ENCODE data around the gene SLX4.

SLX4 gene

DNA sequence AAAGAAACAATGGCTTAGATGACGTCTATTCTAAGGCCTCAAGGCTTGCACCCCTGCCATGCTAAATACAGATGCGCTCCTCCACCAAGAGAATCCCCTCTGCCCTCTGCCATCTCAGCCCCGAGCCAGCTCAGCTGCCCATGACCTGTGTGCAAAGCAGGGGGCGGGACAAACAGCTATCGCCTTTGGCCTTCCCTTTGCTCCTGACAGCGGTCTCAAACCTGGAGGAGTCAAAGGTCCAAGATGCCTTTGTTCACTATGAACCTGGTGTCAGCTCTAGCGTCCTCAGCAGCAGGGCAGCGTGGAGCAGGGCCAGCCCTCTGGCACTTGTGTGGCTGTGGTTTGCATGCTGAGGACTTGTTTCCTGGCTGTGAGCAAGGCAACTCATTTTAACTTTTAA is 12.3 kb downstream of the SLX4 start:
- no peak for DNase-seq

DNA sequence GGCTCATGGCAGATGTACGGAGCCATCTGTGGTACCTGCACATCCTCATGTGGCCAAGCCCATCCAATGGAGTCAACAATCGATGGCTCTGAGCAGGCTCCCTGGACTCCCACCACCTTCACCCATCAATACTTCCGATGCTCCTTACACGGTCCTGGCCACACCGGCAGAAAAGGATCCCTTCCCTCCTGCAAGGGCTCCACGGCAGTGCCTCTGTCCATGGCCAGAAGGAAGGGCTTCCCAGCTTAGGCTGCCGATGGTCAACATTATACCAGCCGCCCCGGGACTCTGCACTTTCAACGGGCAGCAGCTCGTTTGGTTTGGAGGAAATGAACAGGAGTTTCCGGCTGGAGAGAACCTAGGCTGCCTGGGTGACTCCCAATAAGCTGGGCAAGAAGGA is 13.2 kb downstream of the SLX4 start:
- DNase-seq, result no peak

- DNase-seq, result no peak
Measured at GRCh38 chr16:3597676-3598075, 13.7 kb downstream of the SLX4 start.

DNA sequence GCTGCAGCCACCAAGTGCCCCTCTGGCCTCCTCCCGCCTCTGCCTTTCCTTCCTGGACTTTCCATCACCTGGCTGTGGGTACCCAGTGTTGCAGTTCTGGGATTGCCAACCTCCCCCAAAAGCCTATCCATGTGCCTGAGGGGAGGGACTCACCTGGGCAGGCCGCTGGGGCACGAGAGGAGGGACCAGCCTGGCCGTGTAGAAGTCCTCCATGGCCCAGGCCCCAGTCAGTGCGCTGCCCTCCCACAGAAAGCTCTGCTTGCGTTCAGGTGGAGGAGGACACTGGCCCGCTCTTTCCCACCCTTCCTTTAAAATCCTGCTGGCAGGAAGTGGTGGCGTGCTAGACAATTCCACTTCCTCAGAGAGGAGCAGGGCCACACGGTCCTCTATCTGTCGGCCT is 14.2 kb downstream of the SLX4 start:
- DNase-seq, result no peak

DNA sequence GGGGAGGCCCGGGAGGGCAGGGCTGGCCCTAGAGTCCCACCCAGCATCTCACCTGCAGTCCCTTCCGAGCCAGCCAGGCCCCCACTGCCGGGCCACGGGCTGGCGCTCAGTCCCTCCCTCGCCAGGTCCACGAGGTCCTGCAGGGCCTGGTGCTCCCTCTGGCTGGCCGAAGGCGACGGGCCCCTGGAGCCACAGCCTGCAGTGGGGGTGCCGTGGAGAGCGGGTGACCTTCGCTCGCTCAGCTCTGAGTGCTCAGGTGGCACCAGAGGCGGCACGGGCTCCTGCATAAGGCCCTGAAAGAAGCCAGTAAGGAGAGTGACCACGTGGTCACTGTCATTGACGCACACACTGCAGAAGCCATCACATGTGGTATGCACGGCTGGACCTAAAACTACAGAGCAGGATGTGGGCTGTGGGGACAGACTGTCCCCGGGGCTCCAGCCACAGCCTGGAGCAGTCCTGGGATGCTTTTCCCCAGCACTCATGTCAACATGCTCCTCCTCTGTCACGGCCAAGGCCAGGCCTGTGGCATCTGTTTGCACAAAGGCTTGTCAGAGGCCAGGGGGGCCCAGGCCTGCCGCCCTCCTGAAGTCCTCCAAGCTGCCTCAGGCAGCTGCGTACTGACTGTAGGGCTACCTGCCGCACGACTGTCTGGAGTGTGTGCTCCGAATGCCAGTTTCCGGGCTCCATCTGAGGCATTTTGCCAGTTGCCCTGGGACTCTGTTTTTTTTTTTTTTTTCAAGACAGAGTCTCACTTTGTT is 15.1 kb downstream of the SLX4 start:
- peak; percentile 7 for DNase-seq

DNA sequence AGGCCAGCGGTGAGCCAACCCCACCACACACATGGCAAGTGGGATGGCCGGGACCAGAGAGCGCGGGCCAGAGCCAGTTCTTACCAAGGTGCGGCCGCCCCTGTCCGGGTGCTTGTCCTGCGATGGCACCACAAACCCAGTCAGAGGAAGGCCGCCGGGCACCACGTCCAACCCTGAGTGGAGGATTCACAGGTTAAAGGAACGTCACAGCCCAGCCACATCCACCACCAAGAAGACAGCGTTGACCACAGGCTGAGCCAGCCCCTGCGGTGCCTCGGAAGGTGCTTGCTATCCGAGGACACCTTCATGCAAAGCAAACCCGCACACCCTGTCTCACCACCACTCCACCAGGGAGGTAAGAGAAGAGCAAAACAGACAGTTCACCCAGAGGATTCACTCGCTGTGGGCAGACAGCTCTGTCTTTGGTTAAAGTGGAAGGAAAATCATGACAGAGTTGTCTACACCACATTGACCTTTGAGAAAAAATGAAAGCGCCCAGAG is 15.8 kb downstream of the SLX4 start:
- DNase-seq, result no peak

DNA sequence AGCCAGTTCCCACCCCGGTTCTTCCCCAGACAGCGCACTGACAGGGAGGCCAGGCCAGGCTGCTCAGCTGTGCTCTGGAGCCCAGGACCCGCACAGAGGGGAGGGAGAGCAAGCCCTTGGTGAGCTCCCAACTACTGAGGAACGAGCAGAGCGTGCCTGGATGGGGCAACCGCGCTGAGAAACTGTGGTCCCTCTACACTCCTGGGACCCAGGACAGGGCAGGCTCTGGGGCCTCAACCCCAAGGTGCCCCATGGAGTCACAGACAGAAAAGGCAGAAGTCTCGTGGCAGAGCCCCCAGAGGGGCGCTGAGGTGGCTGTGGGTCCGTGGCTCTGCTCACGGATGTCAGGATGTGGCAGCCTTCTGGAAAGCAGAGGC is 16.3 kb downstream of the SLX4 start:
- DNase-seq, result no peak

DNA sequence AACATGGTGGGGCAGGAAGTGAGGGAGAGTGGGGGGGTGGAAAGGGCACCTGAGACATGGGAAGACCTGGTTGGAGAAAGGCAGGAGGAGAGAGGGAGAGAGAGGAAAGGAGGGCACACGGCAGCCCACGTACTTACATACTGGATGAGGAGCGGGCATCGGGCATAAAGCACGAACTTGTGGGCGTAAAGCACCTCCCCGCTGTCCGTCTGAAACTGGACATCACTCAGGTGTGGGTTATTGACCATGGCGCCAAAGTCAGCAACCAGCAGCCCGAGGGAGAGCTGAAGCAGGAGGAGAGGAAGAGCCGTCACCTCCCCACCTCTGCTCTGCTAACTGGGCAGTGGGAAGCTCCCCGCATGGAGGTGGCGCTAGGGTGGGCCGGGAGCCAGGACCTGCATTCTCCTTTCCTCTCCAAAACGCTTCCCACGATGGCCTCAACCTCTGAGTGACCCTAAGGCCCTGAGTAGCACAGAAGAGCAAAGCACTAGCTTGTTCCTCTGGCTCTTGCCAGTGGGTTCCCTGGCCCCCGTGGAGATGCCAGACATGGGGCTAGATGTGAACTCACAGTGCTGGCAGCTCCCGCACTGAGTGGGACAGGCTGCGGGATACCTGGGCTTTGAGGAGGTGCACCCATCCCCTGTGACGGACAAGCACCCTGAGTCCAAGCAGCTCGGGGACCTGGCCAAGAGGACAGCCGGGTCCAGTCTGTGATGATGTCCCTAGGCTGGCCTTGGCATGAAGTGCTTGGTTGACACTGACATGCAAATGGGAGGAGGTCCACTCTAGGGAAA is 16.9 kb downstream of the SLX4 start:
- no peak for DNase-seq

DNA sequence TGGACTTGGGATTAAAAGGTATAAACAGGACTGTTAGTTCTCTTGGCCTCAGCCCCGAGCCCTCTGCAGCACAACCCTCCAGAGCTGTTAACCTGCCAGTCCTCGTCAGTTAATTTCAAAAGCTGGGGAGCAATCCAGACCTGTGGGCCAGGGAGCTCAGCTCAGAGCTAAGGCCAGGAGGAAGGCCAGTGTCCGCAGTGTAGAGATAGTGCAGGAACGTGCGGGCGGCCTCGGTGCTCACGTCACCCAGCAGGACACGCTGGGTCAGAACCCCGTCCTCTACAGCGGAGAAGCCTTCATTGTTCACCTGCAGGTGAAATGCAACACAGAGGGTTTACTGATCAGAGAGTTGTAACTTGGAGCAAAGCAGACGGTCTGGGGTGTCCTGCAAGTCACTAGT is 18.8 kb downstream of the SLX4 start:
- no peak for DNase-seq

DNA sequence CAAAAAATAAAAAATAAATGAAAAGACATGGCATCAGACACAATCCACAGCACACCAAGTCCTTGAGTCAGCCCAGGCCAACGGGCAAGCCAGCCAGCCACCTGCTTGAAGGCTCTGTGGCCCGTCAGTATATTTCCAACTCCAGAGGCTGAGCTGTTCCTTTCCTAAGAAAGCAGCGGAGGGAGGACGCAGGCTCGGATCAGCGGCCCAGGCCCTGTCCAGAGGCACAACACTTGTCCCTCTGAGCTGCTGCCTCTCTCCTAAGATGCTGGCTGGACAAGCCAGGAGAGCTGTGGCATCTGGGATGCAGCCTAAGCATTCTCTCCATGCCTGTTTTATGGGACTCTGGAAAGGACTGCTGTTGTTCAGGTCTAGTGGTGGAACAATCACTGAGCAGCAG is 19.4 kb downstream of the SLX4 start:
- no peak for DNase-seq

DNA sequence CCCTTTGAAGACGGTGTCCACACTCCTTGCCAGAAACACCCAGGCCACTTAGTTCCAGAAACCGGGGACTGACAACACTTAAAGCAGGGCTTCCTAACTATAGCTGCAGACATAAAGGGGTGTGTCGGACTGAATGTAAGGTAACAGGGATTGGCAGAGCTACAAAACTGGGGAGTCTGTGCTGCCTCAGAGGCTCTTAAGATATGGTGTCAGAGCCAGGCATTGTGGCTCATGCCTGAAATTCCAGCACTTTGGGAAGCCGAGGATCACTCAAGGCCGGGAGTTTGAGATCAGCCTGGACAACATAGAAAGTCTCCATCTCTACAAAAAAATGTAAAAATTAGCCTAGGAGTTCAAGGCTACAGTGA is 20.0 kb downstream of the SLX4 start:
- DNase-seq, result no peak

DNA sequence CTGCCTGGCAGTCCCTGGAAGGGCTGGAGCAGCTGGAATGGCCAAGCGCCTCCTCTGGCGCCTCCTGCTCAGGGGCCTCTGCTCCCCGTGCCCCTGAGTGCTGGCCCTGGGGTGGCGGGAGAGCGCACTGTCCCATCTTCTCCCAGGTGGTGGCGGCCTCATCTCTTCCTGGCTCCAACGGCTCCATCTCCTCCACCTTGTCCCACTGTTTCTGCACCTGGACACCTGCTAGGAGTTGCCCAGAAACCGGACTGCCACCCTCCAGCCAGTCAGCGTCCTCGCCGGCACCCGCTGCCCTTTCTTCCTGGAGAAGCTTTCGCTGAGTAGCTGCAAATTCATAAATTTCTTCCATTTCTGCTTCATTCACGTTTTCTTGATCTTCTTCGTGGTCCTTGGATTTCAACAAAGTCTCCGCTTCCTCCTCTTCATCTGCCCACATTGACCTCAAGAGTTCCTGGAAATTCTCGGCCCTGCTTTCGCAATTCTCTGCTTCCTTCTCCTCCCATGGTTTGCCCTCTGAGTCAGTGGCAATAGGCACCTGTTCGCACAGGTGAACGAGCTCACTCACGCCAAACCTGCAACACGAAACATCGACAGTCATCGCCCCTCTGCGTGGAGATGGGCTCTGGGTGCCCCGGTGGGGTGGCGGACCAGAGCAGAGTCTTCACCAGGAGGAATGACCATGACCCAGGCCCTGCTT is 20.5 kb downstream of the SLX4 start:
- DNase-seq, result no peak

- no peak for DNase-seq
Measured at GRCh38 chr16:3589991-3590701, 21.3 kb downstream of the SLX4 start.

DNA sequence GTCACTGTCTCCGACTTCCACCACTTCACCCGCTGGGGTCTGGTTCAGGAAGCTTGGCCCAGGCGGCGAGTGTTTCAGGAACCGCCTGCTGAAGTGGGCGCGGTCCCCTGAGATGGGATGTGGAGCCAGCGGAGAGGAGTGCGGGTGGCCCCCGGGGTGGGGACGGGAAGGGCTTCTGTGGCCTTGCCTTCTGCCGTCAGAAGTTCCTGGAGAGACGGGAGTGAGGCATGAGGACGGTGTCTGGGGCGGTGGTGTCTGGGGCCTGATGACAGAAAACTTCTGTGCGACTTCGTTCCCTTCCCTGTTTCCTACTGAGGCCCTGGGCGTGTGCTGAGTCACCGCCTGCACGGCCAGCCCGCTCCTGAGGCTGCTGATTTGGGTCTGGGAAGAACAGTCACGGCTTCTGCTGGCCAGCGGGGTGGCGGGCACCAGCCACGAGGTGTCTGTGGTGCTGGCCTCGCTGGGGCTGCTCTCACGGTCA is 21.9 kb downstream of the SLX4 start:
- no peak for DNase-seq

DNA sequence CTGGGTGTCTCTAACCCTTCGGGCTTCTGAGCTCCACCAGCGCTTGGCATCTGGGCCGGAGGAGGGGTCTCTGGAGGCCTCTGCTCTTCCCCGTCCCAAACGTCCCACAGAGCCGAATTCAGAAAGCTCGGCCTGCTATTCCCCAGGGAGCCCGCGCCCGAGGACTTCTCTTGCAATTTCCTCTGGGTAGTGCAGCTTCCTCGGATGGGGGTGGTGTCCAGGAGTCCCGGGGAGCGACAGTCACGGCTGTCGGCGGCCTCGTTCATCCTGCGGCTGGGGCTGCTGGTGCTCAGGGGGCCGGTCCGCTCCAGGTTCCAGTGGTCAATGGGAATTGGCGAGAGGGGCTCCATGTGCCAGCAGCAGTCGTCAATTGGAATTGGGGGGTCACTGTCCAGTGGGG is 22.4 kb downstream of the SLX4 start:
- no peak for DNase-seq

- no peak for DNase-seq
Measured at GRCh38 chr16:3587547-3588110, 23.8 kb downstream of the SLX4 start.

DNA sequence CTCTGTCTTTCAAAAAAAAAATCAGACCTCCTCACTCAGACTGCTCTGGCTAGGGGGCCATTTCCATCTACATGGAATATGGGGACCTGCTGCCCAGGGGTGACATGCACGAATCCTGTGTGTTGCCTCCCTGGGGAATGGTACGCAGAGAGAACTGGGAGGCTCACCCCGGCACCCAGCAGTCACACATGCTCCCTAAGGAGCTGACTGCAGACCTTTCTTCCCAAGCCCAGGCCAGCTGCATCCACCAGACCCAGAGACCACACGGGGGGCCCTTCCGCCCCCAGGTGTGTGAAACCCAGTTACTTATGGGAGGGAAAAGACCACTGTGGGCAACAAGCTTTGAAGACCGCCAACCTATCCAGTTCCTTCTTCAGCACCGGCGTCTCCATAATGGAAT is 27.0 kb downstream of the SLX4 start:
- no peak for DNase-seq

DNA sequence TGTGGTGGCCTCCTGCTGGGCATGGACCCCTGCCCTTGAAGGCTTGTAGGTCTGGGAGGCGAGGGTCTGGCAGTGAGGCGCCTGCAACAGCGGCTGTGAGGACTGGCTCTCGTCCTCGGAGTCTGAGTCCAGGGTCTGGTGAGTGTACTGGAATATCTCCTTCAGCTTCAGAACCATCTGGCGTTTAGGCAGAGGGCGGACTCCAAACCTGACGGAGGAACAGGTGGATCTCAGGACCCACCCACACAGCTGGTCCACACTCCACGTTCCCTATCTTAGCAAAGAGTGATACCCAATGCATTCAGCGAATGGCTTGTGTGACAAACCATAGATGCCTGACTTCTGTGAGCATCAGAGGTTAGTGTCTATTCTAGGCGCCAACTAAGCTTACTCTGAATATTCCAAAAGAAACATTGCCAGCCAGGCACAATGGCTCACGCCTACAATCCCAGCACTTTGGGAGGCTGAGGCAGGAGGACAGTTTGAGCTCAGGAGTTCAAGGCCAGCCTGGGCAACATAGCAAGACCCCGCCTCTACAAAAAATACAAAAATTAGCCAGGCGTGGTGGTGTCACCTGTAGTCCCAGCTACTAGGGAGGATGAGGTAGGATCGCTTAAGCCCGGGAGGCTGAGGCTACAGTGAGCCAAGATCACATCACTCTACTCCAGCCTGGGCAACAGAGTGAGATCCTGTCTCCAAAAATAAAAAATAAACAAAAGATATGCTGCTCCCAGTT is 27.9 kb downstream of the SLX4 start:
- no peak for DNase-seq

GRCh38 chr16:3582276-3583165 is 28.9 kb downstream of the SLX4 start:
- no peak for DNase-seq

- no peak for DNase-seq
Measured at GRCh38 chr16:3581392-3581791, 30.0 kb downstream of the SLX4 start.

DNA sequence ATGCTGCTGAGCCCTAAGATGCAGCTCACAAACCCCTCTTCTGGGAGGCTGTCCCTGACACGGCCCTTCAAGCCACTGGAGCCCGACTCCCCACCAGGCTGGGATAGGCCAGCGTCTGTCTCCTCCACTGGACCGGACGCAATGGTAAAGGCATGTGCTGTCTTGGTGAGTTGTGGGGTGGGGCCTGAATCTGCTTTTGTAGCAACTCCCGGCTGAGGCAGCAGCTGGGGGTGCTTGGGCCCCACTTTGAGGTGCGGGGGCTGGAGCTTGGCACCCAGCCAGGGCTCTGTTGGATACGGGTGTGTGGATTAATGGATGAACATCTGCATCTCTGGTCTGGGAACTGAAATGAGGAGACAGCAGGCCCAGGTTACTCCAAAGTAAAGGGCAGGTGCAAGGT is 30.7 kb downstream of the SLX4 start:
- peak; percentile 35 for DNase-seq

Measured in NCI-H82 (cell line).